Neuronal stem cell (in vitro differentiated cells): ENCODE measurements around the gene FOXO3.

Experiments used
- DNase-seq: peaks from one replicate; pipeline ENCODE4 v3.0.0-alpha.2; 2013; ENCODE audit warnings: low spot score
- H2AFZ ChIP-seq: one replicate; pipeline ENCODE4 v1.6.1; 2013; ENCODE audit warnings: mild to moderate bottlenecking, low read length, inconsistent platforms
- H2AK5ac ChIP-seq: 2 replicates; pipeline ENCODE4 v1.6.1; 2013; ENCODE audit warnings: low read depth, mild to moderate bottlenecking, inconsistent platforms, low read length, moderate library complexity, mixed read lengths
- H2BK120ac ChIP-seq: 2 replicates; pipeline ENCODE4 v1.6.1; 2013; ENCODE audit warnings: low read depth, mild to moderate bottlenecking, inconsistent platforms, low read length, moderate library complexity, mixed read lengths
- H2BK12ac ChIP-seq: one replicate; pipeline ENCODE4 v1.6.1; 2013; ENCODE audit warnings: low read length, inconsistent platforms
- H2BK15ac ChIP-seq: 2 replicates; pipeline ENCODE4 v1.6.1; 2013; ENCODE audit warnings: mild to moderate bottlenecking, low read length, inconsistent platforms, mixed read lengths
- H2BK5ac ChIP-seq: one replicate; pipeline ENCODE4 v1.6.1; 2013; ENCODE audit warnings: inconsistent platforms, mild to moderate bottlenecking, low read length, moderate library complexity
- H3K14ac ChIP-seq: one replicate; pipeline ENCODE4 v1.6.1; 2013; ENCODE audit warnings: low read length, inconsistent platforms
- H3K18ac ChIP-seq: 2 replicates; pipeline ENCODE4 v1.6.1; 2013; ENCODE audit warnings: low read length, inconsistent platforms
- H3K23ac ChIP-seq: 2 replicates; pipeline ENCODE4 v1.6.1; 2013; ENCODE audit warnings: low read depth, mild to moderate bottlenecking, mixed read lengths, low read length, inconsistent platforms; ENCODE audit not compliant: poor library complexity
- H3K27ac ChIP-seq: replicated peaks from 3 replicates; pipeline ENCODE4 v1.5.1; 2013; ENCODE audit warnings: low read length, inconsistent platforms
- H3K27me3 ChIP-seq, 3 experiments: 2 replicates each; pipeline ENCODE4 v1.6.1; 2013; ENCODE audit warnings: low read length in 3 of 3, mild to moderate bottlenecking in 2 of 3, inconsistent platforms in 1 of 3, low read depth in 1 of 3, mixed read lengths in 1 of 3, moderate library complexity in 1 of 3; ENCODE audit not compliant: control insufficient read depth in 3 of 3, insufficient read depth in 3 of 3
- H3K36me3 ChIP-seq, 2 donors: replicated peaks in 1 of 2; 2 replicates each; pipeline ENCODE4 v1.6.1; 2013; ENCODE audit warnings: low read length in 2 of 2; ENCODE audit not compliant: control insufficient read depth in 2 of 2, insufficient read depth in 2 of 2
- H3K4ac ChIP-seq: 2 replicates; pipeline ENCODE4 v1.6.1; 2013; ENCODE audit warnings: inconsistent platforms, mild to moderate bottlenecking, low read length, moderate library complexity
- H3K4me1 ChIP-seq, 2 donors: 1 replicate in 1 of 2; 2 replicates in 1 of 2; pipeline ENCODE4 v1.6.1; 2013; ENCODE audit warnings: low read length in 2 of 2, low read depth in 1 of 2; ENCODE audit not compliant: control insufficient read depth in 2 of 2, insufficient read depth in 1 of 2
- H3K4me2 ChIP-seq: one replicate; pipeline ENCODE4 v1.6.1; 2013; ENCODE audit warnings: mild to moderate bottlenecking, low read length, inconsistent platforms; ENCODE audit not compliant: insufficient read depth, poor library complexity, severe bottlenecking
- H3K4me3 ChIP-seq, 2 donors: 2 replicates each; pipeline ENCODE4 v1.5.1; 2013; ENCODE audit warnings: low read length in 2 of 2, mild to moderate bottlenecking in 2 of 2, inconsistent platforms in 1 of 2, moderate library complexity in 1 of 2
- H3K79me1 ChIP-seq: one replicate; pipeline ENCODE4 v1.6.1; 2013; ENCODE audit warnings: low read depth, mild to moderate bottlenecking, inconsistent platforms, low read length, moderate library complexity
- H3K9ac ChIP-seq: one replicate; pipeline ENCODE4 v1.6.1; 2013; ENCODE audit warnings: mild to moderate bottlenecking, low read depth, low read length, inconsistent platforms; ENCODE audit not compliant: poor library complexity
- H3K9me3 ChIP-seq, 2 donors: replicated peaks in 1 of 2; 2 replicates each; pipeline versions ENCODE3 to v1.6.1; 2013; ENCODE audit warnings: low read length in 2 of 2, mild to moderate bottlenecking in 2 of 2, inconsistent platforms in 1 of 2, low read depth in 1 of 2, mixed read lengths in 1 of 2, moderate library complexity in 1 of 2; ENCODE audit not compliant: control insufficient read depth in 2 of 2, insufficient read depth in 1 of 2
- H4K8ac ChIP-seq: one replicate; pipeline ENCODE4 v1.6.1; 2013; ENCODE audit warnings: low read depth, mild to moderate bottlenecking, inconsistent platforms, low read length, moderate library complexity
- H4K91ac ChIP-seq: one replicate; pipeline ENCODE4 v1.6.1; 2013; ENCODE audit warnings: low read length, low read depth, mild to moderate bottlenecking, inconsistent platforms; ENCODE audit not compliant: poor library complexity
- WGBS, 2 donors: extraction: QIAGEN DNeasy Blood & Tissue Kit; methylation state at CpG; one replicate each; pipeline ENCODE4 v1.1.7; 2013; ENCODE audit warnings: missing lambda C conversion rate in 2 of 2, mixed read lengths in 1 of 2; ENCODE audit not compliant: insufficient read length in 2 of 2, insufficient replicate concordance in 1 of 2; ENCODE audit errors: extremely low coverage in 2 of 2; 5-methylcytosine and 5-hydroxymethylcytosine counted together

FOXO3 gene

DNA sequence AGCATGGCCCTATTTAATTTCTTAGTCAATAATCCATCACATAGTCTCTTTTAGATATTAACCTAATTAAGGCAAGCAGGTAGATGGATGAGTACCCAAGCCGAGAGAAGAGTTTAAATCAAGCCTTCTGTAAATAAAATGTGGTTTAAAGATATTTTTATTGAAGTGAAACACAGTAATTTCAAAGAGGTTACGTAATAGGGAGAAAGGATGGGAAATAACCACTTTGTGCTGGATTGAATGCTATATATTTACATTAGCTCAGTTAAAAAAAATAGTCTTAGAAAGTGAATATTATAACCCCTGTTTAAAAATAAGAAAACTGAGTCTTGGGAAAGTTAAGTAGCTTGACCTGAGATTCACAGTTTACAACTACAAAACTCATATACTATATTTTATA lies 37.0 kb upstream of the FOXO3 start:
- Histone ChIP-seq H3K9ac (no peak overlapping the region), H3K18ac (no peak overlapping the region), H4K8ac (no peak overlapping the region), H2BK120ac (no peak overlapping the region), H3K4ac (no peak overlapping the region), H3K9me3 (no peaks in the 10 kb centered on the region), H3K4me2 (no peak overlapping the region), H4K91ac (no peak overlapping the region), H3K27ac (no peak overlapping the region), H2BK12ac (no peak overlapping the region), H3K27me3 (no peaks in the 10 kb centered on the region), H3K4me1 (peaks cover 6 to 10% of the 10 kb centered on the region in 2 donors), H3K23ac (no peak overlapping the region), H2BK15ac (no peak overlapping the region), H2AK5ac (no peak overlapping the region), H2BK5ac (no peak overlapping the region), H2AFZ (no peak overlapping the region), H3K4me3 (no peak overlapping the region), H3K36me3 (peaks cover 0 to 5% of the 10 kb centered on the region in 2 donors), H3K79me1 (no peaks in the 10 kb centered on the region), H3K14ac (no peak overlapping the region)
- DNase-seq, result no peak
- WGBS, 2 donors, result no CpG with 5 or more reads among the region's 2 CpGs

DNA sequence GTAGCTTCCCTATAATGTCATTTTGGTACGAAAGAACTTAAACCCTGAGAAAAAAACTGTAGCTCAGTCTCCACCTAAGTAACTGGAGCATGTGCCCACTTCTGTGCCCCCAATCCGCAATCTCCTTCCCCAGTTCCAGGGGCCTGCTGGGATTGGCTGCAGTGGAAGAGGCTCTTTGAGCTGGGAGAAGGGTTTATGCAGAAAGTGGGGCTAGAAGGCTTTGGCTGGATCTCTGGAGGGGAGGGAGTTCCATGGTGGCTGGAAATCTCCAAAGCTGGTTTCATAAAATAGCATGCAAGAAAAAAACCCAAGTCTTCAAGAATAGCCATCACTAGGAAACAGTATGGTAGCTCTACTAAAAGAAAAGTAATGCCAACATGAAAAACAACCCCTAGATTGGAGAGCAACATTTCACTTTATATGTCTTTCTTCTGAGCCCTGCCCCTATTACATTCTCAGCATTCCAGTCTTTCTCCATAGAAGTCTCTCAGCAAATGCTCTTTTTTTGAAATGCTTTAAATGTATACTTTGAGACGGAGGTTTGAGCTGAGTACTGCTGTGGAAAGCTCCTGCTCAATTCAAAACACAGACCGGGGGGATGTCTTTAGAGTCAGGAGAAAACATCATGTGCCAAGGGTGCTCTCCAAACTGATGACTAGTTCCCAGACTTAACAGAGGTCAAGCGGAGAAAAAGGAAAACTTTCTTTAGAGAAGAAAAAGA lies 36.0 kb upstream of the FOXO3 start:
- H3K4me3 ChIP-seq, result no peak overlapping the region
- H3K27ac ChIP-seq, result peak overlapping the region; percentile 35
- H4K8ac ChIP-seq, result no peak overlapping the region
- no peak overlapping the region for H2BK12ac ChIP-seq
- WGBS, 2 donors, result no CpG with 5 or more reads among the region's 5 CpGs
- H3K9me3 ChIP-seq, result no peaks in the 10 kb centered on the region
- H2BK5ac ChIP-seq, result no peak overlapping the region
- H2BK15ac ChIP-seq, result no peak overlapping the region
- peaks cover 0 to 5% of the 10 kb centered on the region in 2 donors for H3K36me3 ChIP-seq
- no peak overlapping the region for H3K4ac ChIP-seq
- H3K79me1 ChIP-seq, result no peaks in the 10 kb centered on the region
- H3K4me2 ChIP-seq, result no peak overlapping the region
- no peak overlapping the region for H3K23ac ChIP-seq
- H2BK120ac ChIP-seq, result no peak overlapping the region
- H2AK5ac ChIP-seq, result no peak overlapping the region
- no peak overlapping the region for H3K9ac ChIP-seq
- no peaks in the 10 kb centered on the region for H3K27me3 ChIP-seq
- no peak overlapping the region for H3K18ac ChIP-seq
- no peak for DNase-seq
- H3K4me1 ChIP-seq, result peaks cover 6 to 10% of the 10 kb centered on the region in 2 donors
- peak overlapping the region; percentile 5 for H2AFZ ChIP-seq
- H3K14ac ChIP-seq, result no peak overlapping the region
- H4K91ac ChIP-seq, result no peak overlapping the region

DNA sequence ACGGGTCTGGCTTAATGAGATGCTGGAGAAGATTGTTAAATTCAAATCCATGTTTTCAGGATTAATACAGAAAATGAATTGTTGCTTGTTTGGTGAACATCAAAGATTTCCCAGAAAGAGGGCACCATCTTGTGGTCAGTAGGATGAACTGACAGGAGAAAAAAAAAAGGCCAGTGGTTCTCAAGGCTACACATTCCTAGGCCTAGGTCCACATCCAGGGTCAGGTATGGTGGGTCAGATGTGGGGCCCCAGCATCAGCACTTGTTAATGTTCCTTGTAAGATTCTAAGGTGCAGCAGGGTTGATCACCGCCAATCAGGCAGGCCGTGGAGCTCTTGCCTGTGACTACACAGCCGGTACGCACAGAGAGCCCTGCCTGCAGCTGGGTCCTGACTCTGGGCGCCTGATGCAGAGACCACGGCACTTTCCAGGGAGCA lies 34.0 kb upstream of the FOXO3 start:
- Histone ChIP-seq H3K14ac (no peak overlapping the region), H2AK5ac (no peak overlapping the region), H2AFZ (no peak overlapping the region), H3K9ac (no peak overlapping the region), H2BK120ac (no peak overlapping the region), H3K79me1 (no peaks in the 10 kb centered on the region), H3K18ac (no peak overlapping the region), H3K36me3 (peaks cover 0 to 5% of the 10 kb centered on the region in 2 donors), H3K27ac (no peak overlapping the region), H4K8ac (no peak overlapping the region), H3K27me3 (no peaks in the 10 kb centered on the region), H2BK15ac (no peak overlapping the region), H3K4ac (no peak overlapping the region), H3K4me2 (no peak overlapping the region), H2BK5ac (peak overlapping the region; percentile 8), H2BK12ac (no peak overlapping the region), H3K23ac (no peak overlapping the region), H3K4me1 (peaks cover 3 to 10% of the 10 kb centered on the region in 2 donors), H3K9me3 (no peaks in the 10 kb centered on the region), H3K4me3 (peak overlapping the region in 1 of 2 donors; percentile 12), H4K91ac (no peak overlapping the region)
- WGBS, 2 donors, result no CpG with 5 or more reads among the region's 7 CpGs
- peak; percentile 29 for DNase-seq

DNA sequence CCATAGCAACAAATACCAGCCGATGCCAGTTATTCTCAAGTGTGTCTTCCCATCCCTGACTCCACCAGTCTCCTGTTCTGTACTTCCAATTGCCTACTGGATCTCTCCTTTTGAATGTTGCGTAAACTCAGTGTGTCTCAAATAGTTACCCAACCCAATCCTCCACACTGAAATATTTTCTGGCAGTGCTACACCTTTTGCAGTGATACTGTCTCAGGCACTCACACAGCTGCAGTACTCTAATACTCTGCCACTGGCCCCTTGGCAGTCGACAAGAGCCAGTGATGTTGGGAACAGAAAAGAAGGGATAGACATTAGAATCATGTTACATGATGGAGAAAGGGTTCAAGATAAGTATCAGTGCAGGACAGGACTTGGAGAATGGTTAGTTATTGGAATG lies 31.8 kb upstream of the FOXO3 start:
- H2BK5ac ChIP-seq, result no peak overlapping the region
- no peak overlapping the region for H3K4me2 ChIP-seq
- no peak overlapping the region for H3K4me3 ChIP-seq
- WGBS, 2 donors, result no CpG with 5 or more reads among the region's 3 CpGs
- H3K79me1 ChIP-seq, result no peaks in the 10 kb centered on the region
- no peak overlapping the region for H2AFZ ChIP-seq
- no peaks in the 10 kb centered on the region for H3K27me3 ChIP-seq
- no peak overlapping the region for H2BK12ac ChIP-seq
- no peak overlapping the region for H4K91ac ChIP-seq
- H3K23ac ChIP-seq, result no peak overlapping the region
- no peak overlapping the region for H3K4ac ChIP-seq
- no peak overlapping the region for H3K14ac ChIP-seq
- H3K36me3 ChIP-seq, result no peaks in the 10 kb centered on the region
- peaks cover 3 to 10% of the 10 kb centered on the region in 2 donors for H3K4me1 ChIP-seq
- no peak overlapping the region for H4K8ac ChIP-seq
- no peak overlapping the region for H3K27ac ChIP-seq
- no peak overlapping the region for H3K9ac ChIP-seq
- H2BK15ac ChIP-seq, result no peak overlapping the region
- no peaks in the 10 kb centered on the region for H3K9me3 ChIP-seq
- no peak overlapping the region for H2BK120ac ChIP-seq
- no peak overlapping the region for H2AK5ac ChIP-seq
- no peak for DNase-seq
- no peak overlapping the region for H3K18ac ChIP-seq
